ENCODE measurements around the gene OXGR1.
"Not testable (repeated sequence)": the region's sequence is repeated elsewhere in the genome, so short reads cannot be mapped to it uniquely, and the experiment has no call there.

OXGR1 gene

GRCh38 chr13:97004886-97005285 is 10.6 kb upstream of the OXGR1 start:
- DNase-seq = no peak

- no peak for DNase-seq
These were observed 10.0 kb upstream of the OXGR1 start for GRCh38 chr13:97004096-97004876.

- DNase-seq = no peak
These were observed 8.8 kb upstream of the OXGR1 start for GRCh38 chr13:97003071-97003470.

- no peak for DNase-seq
These were observed 8.3 kb upstream of the OXGR1 start for GRCh38 chr13:97002581-97002980.

GRCh38 chr13:97001636-97002035 is 7.4 kb upstream of the OXGR1 start:
- no peak for DNase-seq

- DNase-seq = no peak
These were observed 6.1 kb upstream of the OXGR1 start for GRCh38 chr13:97000295-97000925.

GRCh38 chr13:96999091-96999490 is 4.8 kb upstream of the OXGR1 start:
- DNase-seq = no peak

- DNase-seq = no peak
These were observed 3.8 kb upstream of the OXGR1 start for GRCh38 chr13:96998051-96998450.

- DNase-seq = no peak
These were observed 2.6 kb upstream of the OXGR1 start for GRCh38 chr13:96996886-96997285.

- no peak for DNase-seq
These were observed 1.8 kb upstream of the OXGR1 start for GRCh38 chr13:96996107-96996506.

GRCh38 chr13:96994858-96995243 is 575 bp upstream of the OXGR1 start:
- no peak for DNase-seq

- DNase-seq = no peak
These were observed 651 bp downstream of the OXGR1 start for GRCh38 chr13:96993634-96994016.

GRCh38 chr13:96992633-96993032 is 1.6 kb downstream of the OXGR1 start:
- DNase-seq = no peak

GRCh38 chr13:96991072-96991471 is 3.2 kb downstream of the OXGR1 start:
- DNase-seq = no peak

GRCh38 chr13:96988441-96988840 is 5.8 kb downstream of the OXGR1 start:
- DNase-seq = no peak

GRCh38 chr13:96984051-96984508 is 10.2 kb downstream of the OXGR1 start:
- DNase-seq = no peak

GRCh38 chr13:96982672-96983071 is 11.6 kb downstream of the OXGR1 start:
- DNase-seq = no peak

- DNase-seq = not testable (repeated sequence)
These were observed 14.4 kb downstream of the OXGR1 start for GRCh38 chr13:96979861-96980260.

GRCh38 chr13:96968027-96968426 is 26.2 kb downstream of the OXGR1 start:
- no peak for DNase-seq

GRCh38 chr13:96967248-96967745 is 27.0 kb downstream of the OXGR1 start:
- DNase-seq = no peak

- DNase-seq = no peak
These were observed 27.7 kb downstream of the OXGR1 start for GRCh38 chr13:96966415-96967102.

GRCh38 chr13:96963786-96964475 is 30.3 kb downstream of the OXGR1 start:
- no peak for DNase-seq

GRCh38 chr13:96960379-96960778 is 33.9 kb downstream of the OXGR1 start:
- DNase-seq = no peak

All from NCI-H1092 treated with DMSO at 0.1 percent for 48 hours (cell line).